ENCODE data around the gene SRGAP3. TPM values are rescaled to one million over a fixed set of nuclear protein-coding genes. Genes with fewer than 3 reads are reported as not detected.

The SRGAP3 gene
- total and polyA plus RNA-seq, 2 donors (not counting 1 experiment from before 2014, with no cell fraction given) = 0.92 to 12.4 TPM

DNA sequence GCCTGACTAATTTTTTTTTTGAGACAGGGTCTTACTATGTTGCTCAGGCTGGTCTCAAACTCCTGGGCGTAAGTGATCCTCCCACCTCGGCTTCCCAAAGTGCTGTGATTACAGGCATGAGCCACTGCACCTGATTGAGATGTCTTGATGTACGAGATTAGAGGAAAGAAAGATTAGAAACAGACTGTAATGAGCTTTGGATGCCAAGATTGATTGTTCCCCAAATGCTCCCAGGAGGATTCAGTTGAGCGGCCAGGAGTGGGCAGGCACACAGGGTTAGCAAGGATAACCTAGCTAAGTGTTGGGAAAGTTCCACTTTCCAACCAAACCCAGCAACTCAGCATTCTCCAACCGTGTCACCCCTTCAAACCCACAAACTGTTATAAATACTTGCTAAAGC is 63.7 kb downstream of the SRGAP3 start:
- Histone ChIP-seq H3K27ac (ENCODE audit: insufficient read depth, low read length) (no peak overlapping the region), H3K9ac (ENCODE audit: insufficient read depth, low read length) (no peak overlapping the region), H3K4me2 (ENCODE audit: extremely low read depth, insufficient read depth, low read length) (no peak overlapping the region), H3K27me3 (ENCODE audit: control insufficient read depth, insufficient read depth, low read length) (no peaks in the 10 kb centered on the region), H3K79me2 (ENCODE audit: control insufficient read depth, insufficient read depth, low read length) (no peaks in the 10 kb centered on the region), H3K4me1 (ENCODE audit: control insufficient read depth, extremely low read depth, insufficient read depth, low read length) (no peaks in the 10 kb centered on the region), H3K4me3 (replicated peaks in 1 of 4; ENCODE audit: control extremely low read depth in 1 of 4, insufficient read depth in 1 of 4, low read depth in 3 of 4, low read length in 4 of 4) (no peak overlapping the region), H4K20me1 (ENCODE audit: control insufficient read depth, extremely low read depth, insufficient read depth, low read length) (no peaks in the 10 kb centered on the region), H3K9me3 (ENCODE audit: control insufficient read depth, insufficient read depth, low read depth, low read length) (no peaks in the 10 kb centered on the region), H2AFZ (ENCODE audit: low read length) (no peak overlapping the region), H3K36me3 (ENCODE audit: control insufficient read depth, insufficient read depth, low read length) (no peaks in the 10 kb centered on the region)
- DNase-seq (ENCODE audit: low read depth in 2 of 2) = no peak
- TF ChIP-seq EZH2 (IDR thresholded peaks at IDR 0.05; ENCODE audit: low read length, missing control alignments) = no peak
- TF ChIP-seq CTCF (conservative IDR thresholded peaks at IDR 0.05 in 1 of 2, IDR thresholded peaks at IDR 0.05 in 1 of 2; ENCODE audit: low read depth in 1 of 2, low read length in 2 of 2) = no peak

DNA sequence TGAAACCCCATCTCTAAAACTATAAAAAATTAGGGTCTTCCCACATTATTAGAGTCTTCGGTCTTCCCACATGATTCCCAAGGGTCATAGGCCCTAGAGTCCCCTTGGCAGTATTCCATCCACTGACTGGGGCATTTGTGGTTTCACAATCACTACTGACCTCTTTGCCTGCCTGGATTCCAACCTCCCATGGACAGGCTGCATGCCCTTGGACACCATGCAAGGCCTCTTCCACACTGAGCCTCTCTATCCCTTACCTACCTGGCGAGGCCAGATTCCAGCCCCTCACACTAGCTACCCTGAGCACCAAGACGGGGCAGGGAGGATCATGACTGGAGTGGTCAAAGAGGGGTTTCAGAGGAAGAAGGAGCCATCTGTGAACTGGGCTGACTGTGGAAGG is 64.4 kb downstream of the SRGAP3 start:
- H3K27ac ChIP-seq (ENCODE audit: insufficient read depth, low read length) = no peak overlapping the region
- no peaks in the 10 kb centered on the region for H3K27me3 ChIP-seq (ENCODE audit: control insufficient read depth, insufficient read depth, low read length)
- no peak overlapping the region for H2AFZ ChIP-seq (ENCODE audit: low read length)
- DNase-seq (ENCODE audit: low read depth in 2 of 2) = no peak
- H3K4me2 ChIP-seq (ENCODE audit: extremely low read depth, insufficient read depth, low read length) = no peak overlapping the region
- H3K4me1 ChIP-seq (ENCODE audit: control insufficient read depth, extremely low read depth, insufficient read depth, low read length) = no peaks in the 10 kb centered on the region
- no peaks in the 10 kb centered on the region for H3K9me3 ChIP-seq (ENCODE audit: control insufficient read depth, insufficient read depth, low read depth, low read length)
- no peaks in the 10 kb centered on the region for H4K20me1 ChIP-seq (ENCODE audit: control insufficient read depth, extremely low read depth, insufficient read depth, low read length)
- no peak overlapping the region for H3K4me3 ChIP-seq (replicated peaks in 1 of 4; ENCODE audit: control extremely low read depth in 1 of 4, insufficient read depth in 1 of 4, low read depth in 3 of 4, low read length in 4 of 4)
- H3K9ac ChIP-seq (ENCODE audit: insufficient read depth, low read length) = no peak overlapping the region
- TF ChIP-seq EZH2 (IDR thresholded peaks at IDR 0.05; ENCODE audit: low read length, missing control alignments) = no peak
- TF ChIP-seq CTCF (conservative IDR thresholded peaks at IDR 0.05 in 1 of 2, IDR thresholded peaks at IDR 0.05 in 1 of 2; ENCODE audit: low read depth in 1 of 2, low read length in 2 of 2) = no peak
- no peaks in the 10 kb centered on the region for H3K79me2 ChIP-seq (ENCODE audit: control insufficient read depth, insufficient read depth, low read length)
- no peaks in the 10 kb centered on the region for H3K36me3 ChIP-seq (ENCODE audit: control insufficient read depth, insufficient read depth, low read length)

DNA sequence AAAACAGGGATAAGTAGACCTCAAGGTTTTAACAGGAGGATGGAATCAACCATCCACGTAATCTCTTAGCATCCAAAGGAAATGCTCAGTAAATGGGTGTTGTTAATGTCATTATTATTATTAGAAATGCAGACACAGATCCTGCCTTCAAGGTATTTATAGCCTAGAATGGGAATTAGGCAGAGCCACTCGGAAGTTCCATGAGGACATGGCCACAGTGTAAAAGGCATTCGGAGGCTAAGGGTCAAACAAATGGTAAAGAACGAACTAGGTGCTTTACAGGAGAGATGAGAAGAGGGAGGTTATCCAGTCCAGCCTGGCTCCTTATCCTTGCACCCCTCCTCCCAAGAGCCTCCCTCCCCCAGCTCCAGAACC is 65.0 kb downstream of the SRGAP3 start:
- H2AFZ ChIP-seq (ENCODE audit: low read length) = no peak overlapping the region

More for the DNA sequence above, 65.0 kb downstream of the SRGAP3 start:
- no peak overlapping the region for H3K27ac ChIP-seq (ENCODE audit: insufficient read depth, low read length)
- H3K27me3 ChIP-seq (ENCODE audit: control insufficient read depth, insufficient read depth, low read length) = no peaks in the 10 kb centered on the region
- no peak for DNase-seq (ENCODE audit: low read depth in 2 of 2)
- no peaks in the 10 kb centered on the region for H3K9me3 ChIP-seq (ENCODE audit: control insufficient read depth, insufficient read depth, low read depth, low read length)
- TF ChIP-seq CTCF (conservative IDR thresholded peaks at IDR 0.05 in 1 of 2, IDR thresholded peaks at IDR 0.05 in 1 of 2; ENCODE audit: low read depth in 1 of 2, low read length in 2 of 2) = no peak
- no peak for TF ChIP-seq EZH2 (IDR thresholded peaks at IDR 0.05; ENCODE audit: low read length, missing control alignments)
- H3K4me2 ChIP-seq (ENCODE audit: extremely low read depth, insufficient read depth, low read length) = no peak overlapping the region
- no peaks in the 10 kb centered on the region for H4K20me1 ChIP-seq (ENCODE audit: control insufficient read depth, extremely low read depth, insufficient read depth, low read length)
- H3K36me3 ChIP-seq (ENCODE audit: control insufficient read depth, insufficient read depth, low read length) = no peaks in the 10 kb centered on the region
- no peak overlapping the region for H3K9ac ChIP-seq (ENCODE audit: insufficient read depth, low read length)
- H3K4me1 ChIP-seq (ENCODE audit: control insufficient read depth, extremely low read depth, insufficient read depth, low read length) = no peaks in the 10 kb centered on the region
- H3K4me3 ChIP-seq (replicated peaks in 1 of 4; ENCODE audit: control extremely low read depth in 1 of 4, insufficient read depth in 1 of 4, low read depth in 3 of 4, low read length in 4 of 4) = no peak overlapping the region
- no peaks in the 10 kb centered on the region for H3K79me2 ChIP-seq (ENCODE audit: control insufficient read depth, insufficient read depth, low read length)
